ENCODE data around the gene DOCK6.

DNA sequence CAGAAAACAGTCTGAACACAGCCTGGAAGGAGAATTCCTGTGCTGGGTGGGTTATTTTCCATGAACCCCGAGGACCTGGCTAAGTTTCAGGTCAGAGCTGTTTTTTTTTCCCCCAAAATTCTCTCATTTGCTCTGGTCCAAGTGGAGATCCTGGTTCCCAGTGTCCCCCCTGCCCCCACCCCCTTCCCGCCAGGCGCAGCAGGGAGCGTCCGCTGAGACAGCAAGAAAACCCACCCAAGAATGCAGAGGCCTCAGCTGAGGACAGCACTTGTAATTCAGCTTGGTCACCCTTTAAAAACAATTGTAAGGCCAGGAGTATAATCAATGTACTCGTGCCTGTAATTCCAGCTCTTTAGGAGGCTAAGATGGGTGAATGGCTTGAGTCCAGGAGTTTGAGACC, 22.2 kb upstream of the DOCK6 start:
- no peak for TF ChIP-seq POLR2A (IDR thresholded peaks at IDR 0.05)
- TF ChIP-seq, protein P1, sequence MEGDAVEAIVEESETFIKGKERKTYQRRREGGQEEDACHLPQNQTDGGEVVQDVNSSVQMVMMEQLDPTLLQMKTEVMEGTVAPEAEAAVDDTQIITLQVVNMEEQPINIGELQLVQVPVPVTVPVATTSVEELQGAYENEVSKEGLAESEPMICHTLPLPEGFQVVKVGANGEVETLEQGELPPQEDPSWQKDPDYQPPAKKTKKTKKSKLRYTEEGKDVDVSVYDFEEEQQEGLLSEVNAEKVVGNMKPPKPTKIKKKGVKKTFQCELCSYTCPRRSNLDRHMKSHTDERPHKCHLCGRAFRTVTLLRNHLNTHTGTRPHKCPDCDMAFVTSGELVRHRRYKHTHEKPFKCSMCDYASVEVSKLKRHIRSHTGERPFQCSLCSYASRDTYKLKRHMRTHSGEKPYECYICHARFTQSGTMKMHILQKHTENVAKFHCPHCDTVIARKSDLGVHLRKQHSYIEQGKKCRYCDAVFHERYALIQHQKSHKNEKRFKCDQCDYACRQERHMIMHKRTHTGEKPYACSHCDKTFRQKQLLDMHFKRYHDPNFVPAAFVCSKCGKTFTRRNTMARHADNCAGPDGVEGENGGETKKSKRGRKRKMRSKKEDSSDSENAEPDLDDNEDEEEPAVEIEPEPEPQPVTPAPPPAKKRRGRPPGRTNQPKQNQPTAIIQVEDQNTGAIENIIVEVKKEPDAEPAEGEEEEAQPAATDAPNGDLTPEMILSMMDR (IDR thresholded peaks at IDR 0.05), result no peak
- no peak for TF ChIP-seq EP300 (IDR thresholded peaks at IDR 0.05)

All from ovary (tissue), 3 donors.